ENCODE results near the gene S100PBP.

S100PBP gene

GRCh38 chr1:32817159-32817814, at the start of gene S100PBP, which contains the start of gene YARS1:
TSS of gene S100PBP (plus strand) at chr1:32817653. CDS start at chr1:32826100, 8,447 bp downstream.
TSS of gene YARS1 (minus strand) at chr1:32817358. CDS start at chr1:32817244, 114 bp downstream.
- DNase-seq (ENCODE audit: low read depth in 3 of 3) = peak; percentile 98 to 100 (median 100)

DNA sequence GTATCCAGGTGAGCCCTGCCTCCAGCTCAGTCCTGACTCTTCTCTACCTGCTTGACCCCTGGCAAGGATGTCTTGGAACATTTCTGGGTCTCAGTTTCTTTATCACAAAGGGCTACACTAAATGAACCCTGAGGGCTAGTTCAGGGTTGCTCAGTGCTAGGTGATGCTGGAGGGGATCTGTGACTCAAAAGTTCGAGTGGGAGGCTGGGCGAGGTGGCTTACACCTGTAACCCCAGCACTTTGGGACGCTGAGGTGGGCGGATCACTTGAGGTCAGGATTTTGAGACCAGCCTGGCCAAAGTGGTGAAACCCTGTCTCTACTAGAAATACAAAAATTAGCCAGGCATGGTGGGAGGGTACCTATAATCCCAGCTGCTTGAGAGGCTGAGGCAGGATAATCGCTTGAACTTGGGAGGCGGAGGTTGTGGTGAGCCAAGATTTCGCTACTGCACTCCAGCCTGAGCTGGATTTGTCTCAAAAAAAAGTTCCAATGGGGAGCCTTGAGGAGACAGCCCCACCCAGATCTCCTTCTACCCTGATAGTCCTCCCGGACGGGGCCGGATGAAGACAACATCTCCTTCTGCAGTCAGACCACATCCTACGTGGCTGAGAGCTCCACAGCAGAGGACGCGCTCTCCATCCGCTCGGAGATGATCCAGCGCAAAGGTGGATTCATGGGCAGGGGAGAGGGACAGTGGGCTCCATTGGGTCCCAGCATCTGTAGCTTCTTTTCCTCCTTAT, 49.2 kb upstream of the S100PBP start:
- no peak for DNase-seq (ENCODE audit: low read depth in 3 of 3)

DNA sequence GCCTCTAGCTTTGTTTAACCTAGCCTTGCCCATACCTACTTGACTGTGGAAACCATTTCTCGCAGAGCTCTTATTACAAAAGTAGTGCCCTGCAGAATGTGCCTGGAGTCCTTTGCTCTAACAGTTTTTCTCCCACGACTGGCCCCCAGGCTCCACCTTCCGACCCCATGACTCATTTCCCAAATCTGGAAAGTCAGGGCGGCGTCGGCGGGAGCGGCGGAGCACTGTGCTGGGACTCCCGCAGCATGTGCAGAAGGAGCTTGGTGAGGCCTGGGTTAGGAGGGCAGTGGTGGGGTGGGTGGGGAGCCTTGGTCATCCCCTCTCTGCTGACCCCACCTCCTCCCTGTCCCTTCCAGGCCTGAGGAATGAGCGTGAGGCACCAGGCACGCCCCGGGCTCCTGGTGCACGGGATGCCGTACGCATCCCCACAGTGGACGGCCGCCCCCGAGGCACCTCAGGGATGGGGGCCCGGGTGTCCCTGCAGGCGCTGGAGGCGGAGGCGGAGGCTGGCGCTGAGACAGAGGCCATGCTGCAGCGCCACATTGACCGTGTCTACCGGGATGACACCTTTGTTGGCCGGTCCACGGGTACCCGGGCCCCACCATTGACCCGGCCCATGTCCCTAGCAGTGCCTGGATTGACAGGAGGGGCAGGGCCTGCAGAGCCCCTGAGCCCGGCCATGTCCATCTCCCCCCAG, 47.8 kb upstream of the S100PBP start:
- DNase-seq (ENCODE audit: low read depth in 3 of 3) = no peak

DNA sequence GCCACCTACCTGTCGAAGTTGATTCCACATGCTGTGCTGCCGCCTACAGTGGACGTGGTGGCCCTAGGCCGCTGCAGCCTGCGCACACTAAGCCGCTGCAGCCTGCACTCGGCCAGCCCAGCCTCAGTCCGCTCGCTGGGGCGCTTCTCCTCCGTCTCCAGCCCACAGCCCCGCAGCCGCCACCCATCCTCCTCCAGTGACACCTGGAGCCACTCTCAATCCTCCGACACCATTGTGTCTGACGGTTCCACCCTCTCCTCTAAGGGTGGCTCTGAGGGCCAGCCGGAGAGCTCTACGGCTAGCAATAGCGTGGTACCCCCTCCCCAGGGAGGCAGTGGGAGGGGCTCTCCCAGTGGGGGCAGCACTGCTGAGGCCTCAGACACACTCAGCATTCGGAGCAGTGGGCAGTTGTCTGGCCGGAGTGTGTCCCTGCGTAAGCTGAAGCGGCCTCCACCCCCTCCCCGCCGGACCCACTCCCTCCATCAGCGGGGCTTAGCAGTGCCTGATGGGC, 47.2 kb upstream of the S100PBP start:
- no peak for DNase-seq (ENCODE audit: low read depth in 3 of 3)

- DNase-seq (ENCODE audit: low read depth in 3 of 3) = no peak
These were observed 46.5 kb upstream of the S100PBP start for GRCh38 chr1:32770741-32771548.

- DNase-seq (ENCODE audit: low read depth in 3 of 3) = no peak
These were observed 45.7 kb upstream of the S100PBP start for GRCh38 chr1:32771561-32772280.

- no peak for DNase-seq (ENCODE audit: low read depth in 3 of 3)
These were observed 45.0 kb upstream of the S100PBP start for GRCh38 chr1:32772281-32773017.

GRCh38 chr1:32773018-32773763, 44.3 kb upstream of the S100PBP start:
- peak; percentile 42 to 54 (median 44) for DNase-seq (ENCODE audit: low read depth in 3 of 3)

- DNase-seq (ENCODE audit: low read depth in 3 of 3) = no peak
These were observed 43.5 kb upstream of the S100PBP start for GRCh38 chr1:32773764-32774463.

GRCh38 chr1:32774464-32774808, 43.0 kb upstream of the S100PBP start:
- no peak for DNase-seq (ENCODE audit: low read depth in 3 of 3)

GRCh38 chr1:32774950-32775634, 42.4 kb upstream of the S100PBP start:
- no peak for DNase-seq (ENCODE audit: low read depth in 3 of 3)

GRCh38 chr1:32775640-32776337, 41.7 kb upstream of the S100PBP start:
- no peak for DNase-seq (ENCODE audit: low read depth in 3 of 3)

- no peak for DNase-seq (ENCODE audit: low read depth in 3 of 3)
These were observed 38.2 kb upstream of the S100PBP start for GRCh38 chr1:32779242-32779641.

GRCh38 chr1:32780005-32780404, 37.4 kb upstream of the S100PBP start:
- no peak for DNase-seq (ENCODE audit: low read depth in 3 of 3)

- no peak for DNase-seq (ENCODE audit: low read depth in 3 of 3)
These were observed 36.7 kb upstream of the S100PBP start for GRCh38 chr1:32780628-32781234.

- no peak for DNase-seq (ENCODE audit: low read depth in 3 of 3)
These were observed 35.4 kb upstream of the S100PBP start for GRCh38 chr1:32782086-32782485.

DNA sequence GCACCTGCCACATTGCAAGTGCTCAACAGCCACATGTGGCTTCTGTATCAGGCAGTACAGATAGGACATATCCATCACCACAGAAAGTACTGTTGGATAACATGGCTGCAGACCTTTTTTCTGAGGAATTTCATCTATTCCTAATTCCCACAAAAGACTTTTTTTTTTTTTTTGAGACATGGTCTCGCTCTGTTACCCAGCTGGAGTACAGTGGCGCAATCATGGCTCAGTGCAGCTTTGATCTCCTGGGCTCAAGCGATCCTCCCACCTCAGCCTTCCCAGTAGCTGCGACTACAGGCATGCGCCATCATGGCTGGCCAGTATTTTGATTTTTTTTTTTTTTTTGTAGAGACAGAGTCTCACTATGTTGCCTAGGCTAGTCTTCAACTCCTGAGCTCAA, 33.6 kb upstream of the S100PBP start:
- DNase-seq (ENCODE audit: low read depth in 3 of 3) = no peak
